Loucy (cell line): ENCODE results near the gene NOP16.
A peak's percentile ranks its signal among the peaks of the same experiment; 100 is the strongest.

Experiments used
- H2AFZ ChIP-seq: fragments of 200-600 bp; sonication (generic); 2 replicates; pipeline ENCODE4 v1.6.0; 2016; ENCODE audit warnings: antibody characterized with exemption, mild to moderate bottlenecking, low read length, moderate library complexity
- H3F3A ChIP-seq: fragments of 200-600 bp; 2 replicates; pipeline ENCODE4 v1.6.0; 2016; ENCODE audit warnings: antibody characterized with exemption, low read depth, mild to moderate bottlenecking
- H3K27me3 ChIP-seq: fragments of 200-600 bp; sonication (generic); 2 replicates; pipeline ENCODE4 v1.6.1; 2014; ENCODE audit warnings: low read length, mild to moderate bottlenecking; ENCODE audit not compliant: insufficient read depth, poor library complexity, severe bottlenecking
- H3K36me3 ChIP-seq: fragments of 200-600 bp; sonication (generic); 2 replicates; pipeline ENCODE4 v1.6.1; 2016; ENCODE audit warnings: low read length; ENCODE audit not compliant: insufficient read depth
- H3K4me1 ChIP-seq: fragments of 200-600 bp; sonication (generic); 2 replicates; pipeline ENCODE4 v1.5.1; 2014; ENCODE audit warnings: low read length, mild to moderate bottlenecking; ENCODE audit not compliant: insufficient read depth, poor library complexity, severe bottlenecking
- H3K4me2 ChIP-seq: fragments of 200-600 bp; sonication (generic); 2 replicates; pipeline ENCODE4 v1.6.0; 2014; ENCODE audit warnings: antibody characterized with exemption, low read length, low read depth, mild to moderate bottlenecking; ENCODE audit not compliant: poor library complexity, severe bottlenecking
- H3K4me3 ChIP-seq: fragments of 200-600 bp; sonication (generic); 2 replicates; pipeline ENCODE4 v1.5.1; 2014; ENCODE audit warnings: low read length, mild to moderate bottlenecking, mixed read lengths; ENCODE audit not compliant: poor library complexity, severe bottlenecking
- H3K79me2 ChIP-seq: fragments of 200-600 bp; sonication (generic); 2 replicates; pipeline ENCODE4 v1.6.1; 2014; ENCODE audit warnings: low read length; ENCODE audit not compliant: insufficient read depth
- H3K9ac ChIP-seq: fragments of 200-600 bp; sonication (generic); 2 replicates; pipeline ENCODE4 v1.6.0; 2014; ENCODE audit warnings: mild to moderate bottlenecking, low read depth, low read length, moderate library complexity; ENCODE audit not compliant: poor library complexity, severe bottlenecking
- H3K9me2 ChIP-seq: fragments of 200-600 bp; sonication (generic); replicated peaks from 2 replicates; pipeline ENCODE4 v1.6.1; 2016; ENCODE audit warnings: low read depth, low read length, mixed read lengths
- H3K9me3 ChIP-seq: fragments of 200-600 bp; sonication (generic); 2 replicates; pipeline ENCODE4 v1.6.1; 2014; ENCODE audit warnings: mild to moderate bottlenecking, antibody characterized with exemption, low read length, low read depth; ENCODE audit not compliant: insufficient read depth
- H4K20me1 ChIP-seq: fragments of 200-600 bp; sonication (generic); 2 replicates; pipeline ENCODE4 v1.6.0; 2014; ENCODE audit warnings: antibody characterized with exemption, low read length, mild to moderate bottlenecking; ENCODE audit not compliant: insufficient read depth, poor library complexity, severe bottlenecking
- EZH2phosphoT487 ChIP-seq: fragments of 200-600 bp; IDR thresholded peaks from 2 replicates; pipeline ENCODE4 v1.6.1; 2018; ENCODE audit warnings: antibody characterized with exemption, mild to moderate bottlenecking, moderate library complexity, borderline replicate concordance
- TF ChIP-seq, protein P1 (sequence below): fragments of 200-600 bp; sonication (generic); conservative IDR thresholded peaks from 2 replicates; pipeline ENCODE4 v1.5.1; 2014; ENCODE audit warnings: mild to moderate bottlenecking, antibody characterized with exemption, low read length

The NOP16 gene

DNA sequence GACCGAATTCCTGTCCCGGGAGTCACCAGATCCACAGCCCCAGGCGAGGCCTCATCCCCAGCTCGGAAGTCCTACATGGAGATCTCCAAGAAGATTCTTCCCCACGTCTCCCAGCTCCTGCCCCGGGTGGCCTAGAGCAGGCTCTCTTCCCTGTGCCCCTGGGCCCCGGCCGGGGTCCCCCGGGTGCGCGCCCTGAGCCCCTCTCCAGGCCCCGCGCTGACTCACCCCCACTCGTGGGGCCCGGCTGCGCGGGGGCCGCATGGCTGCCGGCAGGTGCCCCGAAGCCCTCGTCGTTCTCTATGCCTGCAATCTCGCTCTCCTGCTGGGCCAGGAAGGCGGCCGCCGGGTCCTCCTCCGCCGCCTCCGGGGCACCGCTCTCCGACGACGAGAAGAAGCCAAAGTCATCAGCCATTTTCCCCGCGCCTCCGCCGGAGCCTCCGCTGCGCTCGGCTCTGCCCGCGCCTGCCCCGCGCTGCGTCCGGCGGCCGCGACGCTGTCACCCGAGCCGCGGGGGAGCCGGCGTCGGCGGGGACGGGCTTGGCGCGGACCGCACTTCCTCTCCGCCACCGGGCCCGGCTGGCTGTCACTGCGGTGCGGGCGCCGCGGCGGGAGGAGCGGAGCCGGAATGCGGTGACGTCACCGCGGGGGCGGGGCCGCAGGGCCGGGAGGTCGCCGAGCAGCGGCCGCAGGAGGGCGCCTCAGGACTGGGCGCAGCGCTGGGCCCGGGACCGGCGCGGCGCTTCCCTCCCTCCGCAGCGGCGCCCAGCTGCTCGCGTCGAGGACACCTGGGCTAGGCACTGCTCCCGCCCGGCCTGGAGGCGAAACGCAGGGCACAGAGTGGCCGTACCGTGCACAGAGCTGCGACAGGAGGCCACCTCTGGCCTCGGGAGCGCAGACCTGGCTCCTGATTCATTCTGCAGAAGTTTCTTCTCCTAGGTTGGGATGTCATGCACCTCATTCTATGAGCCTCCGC, 27.8 kb upstream of the NOP16 start, which contains the start of gene CLTB:
Gene CLTB (minus strand): TSS at position 588 of the 973 bp plus-strand sequence. CDS start 176 bp downstream, at position 412.
- peaks cover 6% of the 10 kb centered on the region for H3K4me1 ChIP-seq
- H3K36me3 ChIP-seq, result no peaks in the 10 kb centered on the region
- H3K4me2 ChIP-seq, result peak within 1 kb of the TSS; percentile 77
- no peaks in the 10 kb centered on the region for H3F3A ChIP-seq
- no peaks in the 10 kb centered on the region for H4K20me1 ChIP-seq
- TF ChIP-seq EZH2phosphoT487, result no peak
- TF ChIP-seq, protein P1, sequence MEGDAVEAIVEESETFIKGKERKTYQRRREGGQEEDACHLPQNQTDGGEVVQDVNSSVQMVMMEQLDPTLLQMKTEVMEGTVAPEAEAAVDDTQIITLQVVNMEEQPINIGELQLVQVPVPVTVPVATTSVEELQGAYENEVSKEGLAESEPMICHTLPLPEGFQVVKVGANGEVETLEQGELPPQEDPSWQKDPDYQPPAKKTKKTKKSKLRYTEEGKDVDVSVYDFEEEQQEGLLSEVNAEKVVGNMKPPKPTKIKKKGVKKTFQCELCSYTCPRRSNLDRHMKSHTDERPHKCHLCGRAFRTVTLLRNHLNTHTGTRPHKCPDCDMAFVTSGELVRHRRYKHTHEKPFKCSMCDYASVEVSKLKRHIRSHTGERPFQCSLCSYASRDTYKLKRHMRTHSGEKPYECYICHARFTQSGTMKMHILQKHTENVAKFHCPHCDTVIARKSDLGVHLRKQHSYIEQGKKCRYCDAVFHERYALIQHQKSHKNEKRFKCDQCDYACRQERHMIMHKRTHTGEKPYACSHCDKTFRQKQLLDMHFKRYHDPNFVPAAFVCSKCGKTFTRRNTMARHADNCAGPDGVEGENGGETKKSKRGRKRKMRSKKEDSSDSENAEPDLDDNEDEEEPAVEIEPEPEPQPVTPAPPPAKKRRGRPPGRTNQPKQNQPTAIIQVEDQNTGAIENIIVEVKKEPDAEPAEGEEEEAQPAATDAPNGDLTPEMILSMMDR, result peak; percentile 37; the same call in 1 of the 2 replicates
- 0 out of 2 replicates have a peak, but pooled peaks cover 6% of the 10 kb centered on the region for H3K79me2 ChIP-seq
- H3K27me3 ChIP-seq, result no peaks in the 10 kb centered on the region
- H2AFZ ChIP-seq, result peak within 1 kb of the TSS; percentile 84
- peak within 1 kb of the TSS; percentile 65 for H3K9ac ChIP-seq
- H3K9me3 ChIP-seq, result no peaks in the 10 kb centered on the region
- no peaks in the 10 kb centered on the region for H3K9me2 ChIP-seq
- peak within 1 kb of the TSS; percentile 76 for H3K4me3 ChIP-seq

DNA sequence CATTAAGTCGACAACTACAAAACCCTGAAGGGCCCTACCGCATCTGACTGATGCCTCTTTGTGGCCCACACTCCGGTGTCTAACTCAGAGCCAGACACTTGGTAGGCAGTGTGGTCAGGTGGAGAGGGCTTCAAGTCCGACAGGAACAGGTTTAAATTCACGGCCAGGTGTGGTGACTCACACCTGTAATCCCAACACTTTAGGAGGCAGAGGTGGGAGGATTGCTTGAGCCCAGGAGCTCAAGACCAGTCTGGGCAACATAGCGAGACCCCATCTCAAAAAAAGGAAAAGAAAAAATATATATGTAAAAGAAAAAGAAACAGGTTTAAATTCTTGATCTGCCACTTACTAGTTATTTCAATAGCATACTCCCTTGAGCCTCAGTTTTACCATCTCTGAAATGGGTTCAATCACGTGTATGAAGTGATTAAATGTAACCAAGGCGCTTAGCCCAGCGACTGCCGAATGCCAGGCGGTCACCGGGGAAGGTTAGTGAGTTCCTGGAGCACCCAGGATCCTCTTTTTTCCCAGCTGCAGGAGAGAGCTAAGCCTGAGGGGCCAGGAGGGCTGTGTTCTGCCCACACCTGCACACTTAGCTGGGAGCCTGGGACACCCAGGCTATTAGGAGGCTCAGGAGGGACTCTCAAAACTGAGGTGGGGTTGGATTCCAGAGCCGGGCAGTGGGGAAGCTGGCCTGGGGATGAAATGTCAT, 27.0 kb upstream of the NOP16 start:
- Histone ChIP-seq H2AFZ (peak overlapping the region; percentile 36; the same call in 1 of the 2 replicates), H3K9ac (peak overlapping the region; percentile 65)
- TF ChIP-seq EZH2phosphoT487, result no peak
- TF ChIP-seq, protein P1, result no peak

GRCh38 chr5:176414704-176415103, 26.3 kb upstream of the NOP16 start:
- peaks cover 6% of the 10 kb centered on the region for H3K4me1 ChIP-seq
- no peaks in the 10 kb centered on the region for H3K9me3 ChIP-seq
- no peaks in the 10 kb centered on the region for H3K9me2 ChIP-seq
- peak overlapping the region; percentile 77 for H3K4me2 ChIP-seq
- H3F3A ChIP-seq, result no peaks in the 10 kb centered on the region
- H2AFZ ChIP-seq, result no peak overlapping the region
- no peak for TF ChIP-seq EZH2phosphoT487
- TF ChIP-seq, protein P1, result no peak
- H4K20me1 ChIP-seq, result no peaks in the 10 kb centered on the region
- no peak overlapping the region for H3K9ac ChIP-seq
- H3K79me2 ChIP-seq, result 0 out of 2 replicates have a peak, but pooled peaks cover 6% of the 10 kb centered on the region
- H3K36me3 ChIP-seq, result no peaks in the 10 kb centered on the region
- H3K4me3 ChIP-seq, result no peak overlapping the region
- no peaks in the 10 kb centered on the region for H3K27me3 ChIP-seq

More for the DNA sequence above, 27.0 kb upstream of the NOP16 start:
- Histone ChIP-seq H3K36me3 (no peaks in the 10 kb centered on the region), H3K4me3 (peak overlapping the region; percentile 76), H3F3A (no peaks in the 10 kb centered on the region), H3K9me3 (no peaks in the 10 kb centered on the region), H4K20me1 (no peaks in the 10 kb centered on the region), H3K4me1 (peaks cover 6% of the 10 kb centered on the region), H3K4me2 (peak overlapping the region; percentile 77), H3K27me3 (no peaks in the 10 kb centered on the region), H3K9me2 (no peaks in the 10 kb centered on the region), H3K79me2 (0 out of 2 replicates have a peak, but pooled peaks cover 6% of the 10 kb centered on the region)
